GM21723 (cell line): ENCODE results near the gene RPL10A.

Experiments
- ATAC-seq: cut with Tn5 transposase; IDR thresholded peaks from one replicate; pipeline ENCODE4 v1.9.1; 2021; ENCODE audit warnings: mild to moderate bottlenecking, moderate library complexity; ENCODE audit not compliant: unreplicated experiment

The RPL10A gene

DNA sequence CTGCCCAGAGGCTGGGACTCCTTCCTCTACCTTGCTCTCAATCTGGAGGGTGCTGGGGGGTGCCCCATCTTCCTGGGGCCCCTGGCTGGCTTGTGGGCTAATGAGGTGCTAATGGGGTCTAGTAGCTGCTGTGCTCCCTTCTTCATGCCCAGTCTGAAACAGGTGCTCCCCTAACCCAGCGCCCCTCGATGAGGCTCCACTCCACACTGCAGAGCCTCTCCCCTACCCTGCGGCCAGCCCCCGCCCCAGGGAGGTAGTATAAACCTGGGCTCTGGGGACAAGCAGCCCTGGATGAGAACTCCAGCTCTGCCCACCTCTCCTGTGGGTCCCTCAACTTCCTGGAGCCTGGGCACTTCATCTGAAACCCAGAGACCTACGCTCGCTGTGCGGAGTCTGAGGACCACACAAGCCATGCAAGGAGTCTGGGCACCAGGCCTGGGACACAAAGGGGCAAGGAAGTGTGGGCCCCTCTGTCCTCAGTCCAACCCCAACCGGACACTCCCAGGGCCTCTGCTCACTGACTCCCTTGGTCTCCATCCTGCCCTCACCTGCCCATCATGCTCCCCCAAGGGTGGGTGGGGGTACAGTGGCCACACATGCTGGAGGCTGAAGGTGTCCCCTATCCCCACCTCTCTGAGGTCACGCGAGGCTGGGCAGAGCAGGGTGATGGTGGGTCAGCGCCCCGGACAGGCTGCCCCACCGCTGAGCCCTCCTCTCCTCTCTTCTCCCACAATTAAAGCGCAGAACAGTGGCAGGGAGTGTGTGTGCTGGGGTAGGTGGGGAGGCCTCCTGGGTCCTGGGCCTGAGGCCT is 6.1 kb downstream of the RPL10A start:
- no peak for ATAC-seq

DNA sequence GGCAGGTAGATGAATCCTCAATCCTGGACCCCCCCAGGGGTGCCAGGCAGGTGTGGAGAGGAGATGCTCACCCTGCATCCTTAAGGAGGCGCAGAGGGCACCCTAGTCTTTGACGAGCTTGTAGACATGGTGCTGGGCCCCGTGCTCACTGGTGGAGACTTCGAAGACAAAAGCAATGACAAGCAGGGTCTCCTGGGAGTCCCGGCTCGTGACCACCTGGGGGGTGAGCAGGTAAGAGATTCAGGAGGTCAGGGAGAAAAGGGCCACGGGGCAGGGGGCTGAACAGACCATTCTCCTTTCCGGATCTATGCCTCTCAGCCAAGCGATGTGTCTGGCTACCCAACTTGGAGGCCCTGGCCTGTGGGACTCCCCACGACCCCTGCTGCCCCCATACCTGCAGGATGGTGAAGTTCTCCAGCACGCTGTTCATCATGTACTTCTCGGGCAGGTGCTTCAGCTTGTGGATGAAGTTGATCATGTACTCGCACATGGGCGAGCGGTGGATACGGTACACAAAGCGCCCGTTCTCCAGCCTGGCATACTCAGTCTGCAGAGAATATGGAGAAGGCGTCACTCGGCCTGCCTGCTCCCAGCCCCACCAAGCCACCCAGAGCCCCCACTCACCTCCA is 6.9 kb downstream of the RPL10A start:
- no peak for ATAC-seq

DNA sequence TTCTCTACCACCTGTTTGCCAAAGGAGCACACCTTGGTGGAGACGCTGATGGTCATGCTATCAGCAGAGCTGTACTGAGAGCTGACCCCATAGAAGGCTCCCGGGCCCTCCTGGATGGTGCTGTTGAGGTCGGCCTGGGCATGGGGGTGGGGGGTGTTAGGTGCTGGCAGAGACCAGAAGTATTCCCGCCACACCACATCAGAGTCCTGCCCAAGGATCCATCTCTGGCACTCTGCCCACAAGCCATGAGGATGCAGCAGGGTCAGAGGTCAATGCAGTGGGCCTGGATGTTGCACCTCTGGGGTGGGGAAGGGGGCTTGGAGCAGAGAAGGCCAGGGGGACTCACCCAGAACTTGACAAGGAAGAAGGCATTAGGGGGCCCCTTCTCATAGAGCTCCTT is 7.4 kb downstream of the RPL10A start:
- no peak for ATAC-seq

DNA sequence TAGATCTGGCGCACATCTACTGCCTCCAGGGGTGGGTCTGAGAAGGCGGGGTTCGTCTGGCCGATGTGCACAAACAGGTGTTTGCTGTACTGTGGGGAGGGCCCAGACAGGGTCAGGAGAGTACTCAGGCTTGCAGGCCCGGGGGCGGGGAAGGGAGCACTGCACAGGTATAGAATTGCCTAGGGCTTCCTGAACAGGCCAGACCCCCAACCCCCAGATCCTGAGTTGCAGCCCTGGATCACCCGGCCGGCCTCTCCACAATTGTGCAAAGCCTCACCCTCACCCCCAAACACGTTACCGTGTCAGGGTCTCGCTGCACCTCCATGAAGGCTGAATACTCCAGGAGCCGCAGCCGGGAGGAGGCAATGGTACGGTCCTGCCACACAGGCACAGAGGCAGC is 7.8 kb downstream of the RPL10A start:
- no peak for ATAC-seq

DNA sequence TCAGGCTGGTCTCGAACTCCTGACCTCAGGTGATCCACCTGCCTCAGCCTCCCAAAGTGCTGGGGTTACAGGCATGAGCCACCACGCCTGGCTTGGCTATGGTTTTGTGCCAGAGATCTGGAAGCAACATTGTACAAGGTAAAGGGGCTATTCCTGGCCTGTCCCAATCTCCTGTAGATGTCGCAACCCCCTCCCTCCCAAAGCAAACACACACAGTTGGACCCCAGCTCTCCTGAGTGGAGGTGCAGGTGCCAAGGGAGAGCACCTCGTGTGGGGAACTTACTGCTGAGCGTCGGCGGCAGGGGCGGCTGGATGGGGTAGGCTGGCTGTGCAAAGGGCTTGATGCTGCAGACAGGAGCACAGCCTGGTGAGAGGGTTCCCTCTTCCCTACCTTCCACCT is 8.8 kb downstream of the RPL10A start:
- ATAC-seq, result no peak

DNA sequence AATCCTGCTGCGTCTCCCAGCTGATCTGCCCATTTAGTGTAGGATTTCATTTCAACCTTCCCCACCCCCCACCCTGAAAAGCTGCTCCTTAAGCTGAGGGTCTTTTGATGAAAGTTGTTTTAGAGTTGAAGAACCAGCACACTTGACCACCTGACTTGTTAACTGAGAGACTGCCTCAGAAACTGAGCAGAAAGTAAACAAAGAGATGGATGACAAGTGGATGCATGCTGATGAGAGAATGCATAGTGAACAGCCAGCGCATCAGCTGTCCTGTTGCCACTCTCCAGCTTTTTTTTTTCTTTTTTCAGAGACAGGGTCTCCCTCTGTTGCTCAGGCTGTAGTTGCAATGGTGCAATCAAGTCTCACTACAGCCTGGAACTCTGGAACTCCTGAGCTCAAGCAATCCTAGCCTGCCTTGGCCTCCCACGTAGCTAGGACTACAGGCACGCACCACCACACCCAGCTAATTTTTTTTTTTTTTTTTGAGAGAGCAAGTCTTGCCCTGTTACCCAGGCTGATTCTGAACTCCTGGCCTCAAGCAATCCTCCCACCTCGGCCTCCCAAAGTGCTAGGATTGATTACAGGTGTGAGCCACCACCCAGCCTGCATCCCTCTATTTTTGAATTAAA is 9.5 kb downstream of the RPL10A start:
- no peak for ATAC-seq

DNA sequence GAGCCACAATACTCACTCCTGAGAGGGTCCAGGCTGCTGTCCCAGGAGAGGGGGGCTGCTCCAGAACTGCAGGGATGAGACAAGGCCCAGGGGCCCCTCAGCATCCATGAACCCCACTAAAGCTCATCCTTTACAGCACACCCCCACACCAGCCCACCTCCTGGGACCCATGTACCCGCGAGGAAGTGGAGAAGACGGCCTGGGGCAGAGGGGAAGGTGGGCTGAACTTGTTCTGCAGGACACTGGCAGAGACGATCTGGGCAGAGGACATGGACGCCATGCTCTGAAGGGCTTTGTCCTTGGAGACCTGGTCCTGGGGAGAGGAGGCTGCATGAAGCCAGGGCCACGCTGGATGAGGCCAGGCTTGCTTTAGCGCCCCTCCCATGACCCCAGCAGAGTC is 10.1 kb downstream of the RPL10A start:
- no peak for ATAC-seq

DNA sequence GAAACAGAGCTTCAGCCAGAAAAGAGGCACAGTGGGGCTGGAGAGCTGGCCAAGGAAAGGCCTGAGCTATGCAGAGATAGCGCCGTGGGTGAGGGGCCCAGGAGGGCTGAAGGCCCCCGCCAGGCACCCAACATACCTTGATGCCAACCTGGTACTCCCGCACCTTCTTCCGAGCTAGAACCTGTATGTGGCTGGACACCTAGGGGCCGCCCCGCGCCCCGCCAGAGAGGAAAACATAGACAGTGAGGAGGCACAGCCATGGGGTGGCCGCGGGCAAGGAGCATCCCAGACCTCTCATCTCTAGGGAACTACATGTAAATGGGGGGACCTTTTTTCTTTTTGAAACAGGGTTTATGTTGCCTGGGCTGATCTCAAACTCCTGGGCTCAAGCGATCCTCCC is 12.0 kb downstream of the RPL10A start:
- no peak for ATAC-seq

DNA sequence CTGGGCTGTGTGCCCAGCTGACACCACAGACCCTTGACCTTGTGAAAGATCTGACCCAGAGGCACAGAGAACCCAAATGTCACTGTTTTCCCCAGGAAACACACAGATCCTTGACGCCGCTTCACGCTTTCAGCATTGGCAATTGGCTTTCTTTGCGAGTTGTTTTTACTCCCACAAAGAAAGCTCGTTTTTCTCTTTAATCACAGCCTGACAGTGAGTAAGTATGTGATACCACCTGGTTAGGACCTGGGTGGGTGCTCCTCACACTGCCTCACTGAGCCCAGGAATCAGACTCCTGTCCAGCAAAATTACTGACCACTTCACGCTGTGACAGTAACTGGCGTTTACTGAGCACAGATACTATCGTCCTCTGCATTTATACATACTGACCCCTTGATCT is 13.0 kb downstream of the RPL10A start:
- ATAC-seq, result no peak

DNA sequence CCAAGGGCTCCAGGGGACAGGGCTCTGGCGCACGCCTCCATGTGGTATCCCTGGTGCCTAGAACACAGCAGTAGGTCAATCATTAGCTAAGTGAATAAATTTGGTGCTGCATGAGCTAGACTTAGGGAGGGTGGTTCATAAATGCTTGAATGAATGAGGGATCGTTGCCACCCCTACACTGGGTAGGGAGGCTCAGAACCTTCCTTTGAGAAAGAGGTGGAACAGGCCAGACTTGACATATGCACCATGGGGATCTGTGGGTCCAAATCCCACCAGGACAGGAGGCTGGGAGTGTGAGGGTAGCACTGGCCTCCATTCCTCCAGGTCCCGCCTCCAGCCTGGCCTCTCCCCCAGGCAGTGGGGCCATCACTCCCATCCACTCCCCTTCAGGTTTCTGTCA is 14.9 kb downstream of the RPL10A start:
- ATAC-seq, result no peak

DNA sequence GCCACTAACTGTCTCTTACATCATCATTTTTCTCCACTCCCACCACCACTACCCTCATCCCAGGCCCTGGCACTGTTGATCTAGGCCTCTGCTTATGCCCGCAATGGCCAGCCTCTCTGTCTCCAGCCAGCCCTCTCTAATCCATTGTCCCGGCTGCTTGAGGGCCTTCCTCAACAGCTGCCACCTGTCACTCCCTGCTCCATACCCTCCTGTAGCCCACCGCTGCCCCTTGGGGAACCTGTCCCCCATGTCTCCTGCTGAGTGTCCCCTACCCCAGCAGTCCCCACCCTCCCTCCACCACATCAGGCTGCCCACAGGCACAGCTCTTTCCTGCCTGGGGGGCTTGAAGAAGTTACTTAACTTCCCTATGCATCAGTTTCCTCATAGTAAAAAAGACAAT is 15.3 kb downstream of the RPL10A start:
- no peak for ATAC-seq

DNA sequence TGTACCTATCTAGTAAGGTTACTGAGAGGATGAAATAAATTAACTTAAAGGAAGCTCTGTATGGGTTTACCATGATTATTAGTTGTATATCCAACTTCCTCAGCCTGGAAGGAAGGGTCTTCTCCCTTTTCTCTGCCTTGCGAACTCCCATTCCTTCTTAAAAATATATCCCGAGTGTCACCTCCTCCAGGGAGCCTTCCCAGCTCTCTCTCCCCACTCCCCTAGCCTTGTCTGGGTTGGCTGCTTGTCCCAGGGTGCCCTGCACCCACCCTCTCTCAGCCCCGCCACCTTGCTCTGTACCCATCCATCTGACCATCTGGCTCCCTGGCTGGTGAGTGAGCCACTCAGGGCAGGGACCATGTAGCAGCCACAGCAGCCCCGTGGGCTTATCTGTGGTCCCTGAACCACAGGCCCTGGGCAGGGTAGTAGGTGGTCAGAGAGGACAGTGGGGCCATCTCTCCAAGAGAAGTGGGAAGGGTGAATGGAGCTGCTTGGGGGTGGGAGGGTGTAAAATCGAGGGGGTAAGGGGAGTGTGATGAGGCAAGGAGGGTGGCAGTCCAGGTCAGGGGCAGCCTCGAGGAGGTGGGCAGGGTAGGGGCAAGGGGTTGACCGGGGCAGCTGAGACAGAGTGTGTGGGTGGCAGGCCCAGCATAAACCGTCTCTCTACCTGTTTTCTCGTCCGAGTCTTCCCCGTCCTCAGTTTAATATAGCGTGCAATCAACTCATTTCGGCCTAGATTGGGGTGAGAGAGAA is 15.9 kb downstream of the RPL10A start:
- ATAC-seq, result no peak

DNA sequence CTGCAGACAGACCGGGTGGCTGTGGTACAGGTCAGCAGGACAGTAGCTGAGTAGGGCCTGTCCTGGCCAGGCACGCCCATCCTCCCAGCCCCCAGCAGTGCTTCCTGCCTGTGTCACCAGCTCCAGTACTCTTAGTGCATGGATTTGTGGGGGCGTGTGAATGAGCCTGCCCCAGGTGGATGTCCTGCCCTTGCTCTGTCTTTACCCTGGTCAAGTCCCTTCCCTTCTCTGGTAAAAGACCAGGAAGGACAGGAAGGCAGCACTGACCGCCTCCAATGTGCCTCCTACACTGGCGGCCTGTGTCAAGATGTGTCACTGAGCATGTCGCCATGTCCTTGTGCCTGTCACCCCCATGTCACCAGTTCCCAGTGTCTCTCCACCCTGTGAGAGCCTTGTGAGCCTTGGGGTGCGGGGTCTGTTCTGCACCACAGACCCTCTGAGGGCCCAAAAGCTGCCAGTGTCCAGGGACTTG is 16.8 kb downstream of the RPL10A start:
- no peak for ATAC-seq

DNA sequence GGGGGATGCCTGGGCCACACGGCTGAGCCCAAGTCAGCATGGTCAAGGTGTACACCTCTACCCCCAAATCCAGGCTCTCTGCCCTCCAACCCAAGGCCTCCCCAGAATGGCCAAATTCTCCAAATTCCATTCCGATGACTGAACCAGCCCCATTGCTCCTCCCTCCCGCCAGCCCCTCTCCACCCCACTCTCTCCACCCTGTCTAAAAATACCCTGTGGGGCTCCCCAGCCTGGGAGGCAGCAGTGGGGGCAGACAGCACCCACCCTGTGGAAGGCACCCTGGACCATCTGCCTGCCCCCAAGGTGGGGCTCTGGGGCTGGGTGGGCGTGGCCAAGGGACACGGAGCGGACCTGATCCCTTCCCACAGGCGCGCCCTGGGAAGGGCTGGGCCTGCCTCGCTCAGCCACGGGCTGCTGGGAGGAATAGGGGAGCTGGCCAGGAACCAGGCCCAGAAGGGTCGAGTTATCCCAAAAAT is 17.2 kb downstream of the RPL10A start:
- ATAC-seq, result no peak

DNA sequence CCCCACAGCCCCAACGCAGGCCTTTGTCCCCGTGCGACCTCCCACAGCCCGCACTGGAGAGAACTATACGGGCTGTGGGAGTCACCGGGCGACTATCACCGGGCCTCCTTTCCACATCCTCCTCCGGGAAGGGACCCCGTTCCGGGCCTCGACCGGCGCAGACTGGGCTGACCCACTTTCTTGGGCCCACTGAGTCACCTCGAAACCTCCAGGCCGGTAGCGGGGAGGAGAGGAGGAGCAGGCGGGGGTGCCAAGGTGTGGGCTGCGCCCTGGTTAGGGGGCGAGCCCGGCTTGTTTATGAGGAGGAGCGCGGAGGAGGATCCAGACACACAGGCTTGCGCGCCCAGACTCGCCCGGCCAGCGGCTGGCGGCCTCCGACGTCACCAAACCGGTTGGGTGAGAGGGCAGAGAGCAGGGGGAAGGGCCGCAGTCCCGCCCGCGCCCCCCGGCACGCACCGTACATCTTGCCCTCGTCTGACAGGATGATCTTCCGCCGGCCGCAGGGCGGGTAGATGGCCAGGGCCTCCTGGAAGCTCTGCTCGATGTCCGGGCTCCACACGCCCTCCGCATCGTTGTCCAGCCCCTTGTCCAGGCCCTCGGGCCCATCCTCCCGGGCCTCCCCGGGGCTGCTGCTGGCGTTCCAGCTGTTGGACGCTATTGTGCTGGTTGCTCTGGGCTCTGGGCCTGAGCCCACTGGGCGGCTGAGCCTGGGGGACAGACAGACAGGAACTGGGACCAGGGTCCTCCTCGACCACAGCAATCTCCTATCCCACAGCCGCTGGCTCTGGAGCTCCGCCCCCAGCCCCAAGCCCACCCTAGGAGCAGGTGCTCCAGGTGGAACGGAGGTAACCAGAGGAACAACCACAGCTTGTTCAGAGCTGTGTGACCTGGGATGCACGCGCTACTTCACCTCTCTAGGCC is 18.1 kb downstream of the RPL10A start:
- no peak for ATAC-seq

DNA sequence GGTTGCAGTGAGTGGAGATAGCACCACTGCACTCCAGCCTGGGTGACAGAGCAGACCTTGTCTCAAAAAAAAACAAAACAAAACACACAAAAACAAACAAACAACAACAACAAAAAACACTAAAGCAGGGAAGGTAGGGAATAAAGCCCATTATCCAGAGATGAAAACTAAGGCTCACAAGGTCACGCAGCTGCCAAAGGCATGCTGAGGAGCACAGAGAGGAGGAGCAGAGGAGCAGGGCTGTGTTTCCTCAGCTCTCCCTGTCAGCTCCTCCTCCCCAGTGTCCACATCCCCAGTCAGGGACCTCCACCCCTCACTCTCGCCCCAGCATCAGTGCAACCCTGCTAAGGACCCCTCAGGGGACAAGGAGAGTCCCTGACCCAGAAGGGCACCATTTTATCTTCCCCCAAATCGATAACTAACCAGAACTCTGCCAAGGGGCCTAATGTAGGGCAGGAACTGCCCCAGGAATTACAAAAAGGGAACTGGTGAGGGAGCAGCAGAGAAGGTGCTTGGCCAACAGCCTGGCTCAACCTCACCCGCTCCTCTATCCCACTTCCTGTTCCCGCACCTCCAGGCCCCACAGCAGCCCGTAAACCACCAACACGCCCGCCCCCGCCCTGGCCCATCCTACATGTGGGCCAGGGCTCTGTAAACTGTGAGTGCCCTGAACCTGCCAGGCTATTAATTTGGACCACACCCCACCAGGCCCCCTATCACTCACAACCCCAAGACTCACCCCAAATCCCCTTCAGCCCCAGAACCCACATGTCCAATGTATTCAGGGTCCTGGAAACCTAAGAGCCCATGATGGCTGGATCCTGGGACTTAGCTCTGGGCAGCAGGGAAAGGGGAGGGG is 19.7 kb downstream of the RPL10A start:
- no peak for ATAC-seq

DNA sequence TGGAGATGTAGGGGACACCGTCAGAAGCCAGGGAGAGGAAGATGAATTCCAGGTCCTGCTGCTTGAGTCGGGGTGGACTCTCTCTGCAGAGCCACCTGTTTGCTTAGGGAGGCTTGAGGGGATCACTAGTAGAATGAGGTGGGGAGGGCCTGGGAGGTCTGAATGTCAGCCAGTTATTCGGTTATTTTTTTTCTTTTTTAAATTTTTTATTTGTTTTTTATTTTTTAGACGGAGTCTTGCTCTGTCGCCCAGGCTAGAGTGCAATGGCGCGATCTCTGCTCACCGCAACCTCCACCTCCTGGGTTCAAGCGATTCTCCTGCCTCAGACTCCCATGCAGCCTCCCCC is 20.3 kb downstream of the RPL10A start:
- ATAC-seq, result no peak

DNA sequence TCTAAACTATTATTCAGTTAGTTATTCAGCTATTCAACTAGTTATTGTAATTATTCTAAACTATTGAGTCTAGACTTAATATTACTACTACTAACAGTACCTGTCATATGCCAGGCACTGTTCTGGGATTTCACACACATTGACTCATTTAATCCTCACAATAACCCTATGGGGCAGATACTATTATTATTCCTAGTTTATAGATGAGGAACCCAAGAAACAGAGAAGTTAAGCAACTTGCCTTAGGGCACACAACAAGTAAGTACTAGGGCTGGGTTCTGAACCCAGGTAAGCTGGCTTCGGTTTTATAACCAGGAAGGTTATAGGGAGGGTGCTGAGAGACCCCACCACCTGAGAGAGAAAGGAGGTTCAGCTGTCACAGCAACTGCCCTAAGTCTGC is 20.9 kb downstream of the RPL10A start:
- no peak for ATAC-seq

DNA sequence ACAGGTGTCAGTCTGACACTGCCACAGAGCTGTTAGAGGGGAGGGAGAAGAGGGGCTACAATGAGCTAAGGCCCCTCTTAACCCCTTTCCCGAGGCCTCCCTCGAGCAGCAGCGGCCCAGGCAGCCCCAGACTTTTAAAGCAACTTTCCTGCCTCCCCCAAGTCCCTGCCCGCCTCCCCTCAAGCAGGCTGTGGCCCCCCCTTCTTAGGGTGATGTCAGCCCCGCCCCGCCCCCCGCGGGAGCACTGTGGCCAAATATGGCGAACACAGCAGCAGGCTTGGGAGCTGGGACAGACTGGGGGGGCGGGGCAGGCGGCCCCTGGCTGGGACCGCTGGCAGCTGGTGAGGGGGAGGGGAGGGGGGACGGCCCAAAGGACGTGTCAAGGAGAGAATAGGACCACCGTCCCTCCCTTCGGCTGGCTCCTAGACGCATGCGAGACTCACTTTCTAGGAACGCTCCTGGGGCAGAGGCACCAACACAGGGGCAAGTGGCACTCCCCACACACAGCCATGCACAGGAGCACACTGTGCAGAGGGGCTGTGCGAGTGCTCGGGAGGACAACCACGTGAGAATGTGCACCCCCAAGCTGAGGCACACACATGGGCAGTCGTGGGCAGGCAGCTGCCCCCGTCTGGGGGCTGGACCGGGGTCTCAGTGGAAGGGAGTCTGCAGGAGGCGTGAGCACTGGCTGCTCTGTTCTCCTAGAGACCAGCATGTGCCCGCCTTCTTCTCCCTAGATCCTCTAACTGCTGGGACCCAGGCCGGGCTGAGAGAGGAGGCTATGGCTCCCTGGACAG is 22.0 kb downstream of the RPL10A start:
- ATAC-seq, result no peak
